Osteoblast (primary cell): ENCODE data around the gene ACTG2. TPM values are rescaled to one million over a fixed set of nuclear protein-coding genes. Genes with fewer than 3 reads are reported as not detected.

ENCODE experiments used
- DNase-seq: peaks from one replicate; pipeline ENCODE4 v3.0.0; 2011; ENCODE audit warnings: low spot score, mixed read lengths; ENCODE audit not compliant: insufficient read length; ENCODE audit errors: missing footprints
- H2AFZ ChIP-seq: 2 replicates; pipeline ENCODE4 v1.6.0; 2011; ENCODE audit warnings: mild to moderate bottlenecking, low read length
- H3K27ac ChIP-seq: 2 replicates; pipeline ENCODE4 v1.5.1; 2011; ENCODE audit warnings: mild to moderate bottlenecking, low read depth, low read length, moderate library complexity
- H3K27me3 ChIP-seq: 2 replicates; pipeline ENCODE4 v1.6.0; 2012; ENCODE audit warnings: mild to moderate bottlenecking, control low read depth, inconsistent platforms, low read length, moderate library complexity; ENCODE audit not compliant: insufficient read depth
- H3K36me3 ChIP-seq: 2 replicates; pipeline ENCODE4 v1.5.1; 2011; ENCODE audit warnings: mild to moderate bottlenecking, low read length, control low read depth, moderate library complexity; ENCODE audit not compliant: insufficient read depth
- H3K4me1 ChIP-seq: 2 replicates; pipeline ENCODE4 v1.5.1; 2011; ENCODE audit warnings: mild to moderate bottlenecking, low read length, control low read depth, moderate library complexity; ENCODE audit not compliant: insufficient read depth
- H3K4me2 ChIP-seq: 2 replicates; pipeline ENCODE4 v1.6.0; 2011; ENCODE audit warnings: mild to moderate bottlenecking, low read length; ENCODE audit not compliant: insufficient read depth
- H3K4me3 ChIP-seq: fragments of 200-600 bp; sonication (generic); 3 replicates; pipeline ENCODE4 v1.5.1; 2012; ENCODE audit warnings: mild to moderate bottlenecking, low read length, inconsistent platforms; ENCODE audit not compliant: insufficient read depth
- H3K79me2 ChIP-seq: 2 replicates; pipeline ENCODE4 v1.6.0; 2012; ENCODE audit warnings: mild to moderate bottlenecking, low read length, control low read depth, inconsistent platforms; ENCODE audit not compliant: insufficient read depth
- H3K9me3 ChIP-seq: 2 replicates; pipeline ENCODE4 v1.5.1; 2011; ENCODE audit warnings: low read depth, low read length, control low read depth
- H4K20me1 ChIP-seq: 2 replicates; pipeline ENCODE4 v1.6.0; 2012; ENCODE audit warnings: mild to moderate bottlenecking, low read length, control low read depth; ENCODE audit not compliant: insufficient read depth
- total RNA-seq: library from RNA; depleted of rRNA; stranded (reverse); fragments of >200 nt; gene quantifications from 2 replicates; pipeline ENCODE4 v1.2.3, GENCODE V29; 2012
- TF ChIP-seq, protein P1 (sequence below): IDR thresholded peaks from 2 replicates; pipeline ENCODE4 v1.5.1; 2011; ENCODE audit warnings: mild to moderate bottlenecking, low read depth, low read length, moderate library complexity; ENCODE audit errors: extremely low read depth

The ACTG2 gene
- total RNA-seq, 1 donor = 0.72 TPM

DNA sequence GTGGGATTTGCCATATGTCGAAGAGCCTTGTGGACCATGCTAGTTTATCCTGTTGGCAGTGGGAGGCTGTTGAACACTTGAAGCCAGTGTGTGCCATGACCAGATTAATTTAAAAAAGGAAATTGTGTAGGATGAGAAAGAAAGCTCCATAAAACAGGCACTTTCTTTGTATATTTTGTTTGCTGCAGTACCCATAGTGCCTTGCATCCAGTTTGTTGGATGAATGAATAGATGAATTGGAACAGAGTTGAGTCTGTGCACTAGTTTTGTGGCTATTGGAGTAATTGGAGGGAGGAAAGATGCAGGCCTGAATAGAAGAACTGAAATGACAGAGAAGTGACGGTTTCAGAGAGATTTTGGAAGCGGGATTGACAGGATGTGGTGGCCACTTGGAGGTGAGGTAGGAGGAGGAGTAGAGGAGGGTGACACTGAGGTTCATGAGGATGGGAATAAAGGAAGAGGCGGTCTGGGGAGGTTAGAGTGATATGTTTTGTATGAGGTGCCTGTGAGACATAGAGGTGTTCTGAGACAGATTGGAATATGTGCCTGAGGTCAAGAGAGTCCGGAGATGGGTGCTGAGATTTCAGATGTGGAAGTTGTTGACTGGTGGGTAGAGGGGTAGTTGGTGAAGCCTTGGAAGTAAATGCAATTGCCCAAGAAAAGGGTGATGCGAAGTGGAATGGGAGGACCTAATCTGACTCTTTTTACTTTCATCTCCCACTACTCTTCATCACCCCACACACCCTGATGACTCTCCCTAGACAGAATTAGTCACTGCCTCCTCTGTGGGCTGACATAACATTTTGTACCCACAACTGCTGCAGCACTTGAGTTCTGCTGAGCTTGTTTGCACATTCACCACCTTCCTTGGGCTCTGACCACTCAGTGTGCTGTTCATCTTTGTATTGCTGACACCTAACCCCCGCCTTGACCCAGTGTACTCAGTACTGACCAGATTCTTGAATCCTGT, 39.0 kb downstream of the ACTG2 start:
- Histone ChIP-seq H2AFZ (no peak overlapping the region), H3K4me3 (no peak overlapping the region), H3K27ac (no peak overlapping the region), H3K27me3 (no peaks in the 10 kb centered on the region), H3K9me3 (no peaks in the 10 kb centered on the region), H4K20me1 (peaks cover 61% of the 10 kb centered on the region), H3K36me3 (peaks cover 5% of the 10 kb centered on the region), H3K4me2 (peak overlapping the region; percentile 6), H3K79me2 (peaks cover 83% of the 10 kb centered on the region), H3K4me1 (peaks cover 27% of the 10 kb centered on the region)
- TF ChIP-seq, protein P1, sequence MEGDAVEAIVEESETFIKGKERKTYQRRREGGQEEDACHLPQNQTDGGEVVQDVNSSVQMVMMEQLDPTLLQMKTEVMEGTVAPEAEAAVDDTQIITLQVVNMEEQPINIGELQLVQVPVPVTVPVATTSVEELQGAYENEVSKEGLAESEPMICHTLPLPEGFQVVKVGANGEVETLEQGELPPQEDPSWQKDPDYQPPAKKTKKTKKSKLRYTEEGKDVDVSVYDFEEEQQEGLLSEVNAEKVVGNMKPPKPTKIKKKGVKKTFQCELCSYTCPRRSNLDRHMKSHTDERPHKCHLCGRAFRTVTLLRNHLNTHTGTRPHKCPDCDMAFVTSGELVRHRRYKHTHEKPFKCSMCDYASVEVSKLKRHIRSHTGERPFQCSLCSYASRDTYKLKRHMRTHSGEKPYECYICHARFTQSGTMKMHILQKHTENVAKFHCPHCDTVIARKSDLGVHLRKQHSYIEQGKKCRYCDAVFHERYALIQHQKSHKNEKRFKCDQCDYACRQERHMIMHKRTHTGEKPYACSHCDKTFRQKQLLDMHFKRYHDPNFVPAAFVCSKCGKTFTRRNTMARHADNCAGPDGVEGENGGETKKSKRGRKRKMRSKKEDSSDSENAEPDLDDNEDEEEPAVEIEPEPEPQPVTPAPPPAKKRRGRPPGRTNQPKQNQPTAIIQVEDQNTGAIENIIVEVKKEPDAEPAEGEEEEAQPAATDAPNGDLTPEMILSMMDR = no peak
- DNase-seq = no peak

DNA sequence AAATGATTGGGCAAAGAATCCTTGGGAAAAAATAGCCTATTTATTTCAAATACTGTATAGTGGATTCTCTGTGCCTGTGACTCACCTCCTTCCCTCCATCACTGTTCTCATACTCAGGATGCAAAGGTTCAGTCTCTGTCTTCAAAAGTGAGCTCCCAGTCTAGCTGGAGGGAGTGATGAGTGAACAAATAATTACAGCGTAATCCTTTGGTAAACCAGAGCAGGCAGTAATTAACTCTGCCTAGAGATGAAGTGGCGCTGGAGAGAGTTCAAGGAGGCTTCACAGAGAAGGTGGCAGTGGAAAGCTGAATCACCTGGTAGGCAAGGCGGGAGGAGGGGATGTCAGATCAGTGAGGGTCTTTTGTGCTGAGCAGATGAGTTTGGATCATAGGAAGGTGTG, 40.4 kb downstream of the ACTG2 start:
- H3K27ac ChIP-seq = no peak overlapping the region
- peaks cover 85% of the 10 kb centered on the region for H3K79me2 ChIP-seq
- no peaks in the 10 kb centered on the region for H3K9me3 ChIP-seq
- H3K4me3 ChIP-seq = no peak overlapping the region
- H4K20me1 ChIP-seq = peaks cover 75% of the 10 kb centered on the region
- H3K4me2 ChIP-seq = no peak overlapping the region
- H3K4me1 ChIP-seq = peaks cover 34% of the 10 kb centered on the region
- no peaks in the 10 kb centered on the region for H3K27me3 ChIP-seq
- DNase-seq = no peak
- no peak overlapping the region for H2AFZ ChIP-seq
- peaks cover 10% of the 10 kb centered on the region for H3K36me3 ChIP-seq
- TF ChIP-seq, protein P1 = no peak

DNA sequence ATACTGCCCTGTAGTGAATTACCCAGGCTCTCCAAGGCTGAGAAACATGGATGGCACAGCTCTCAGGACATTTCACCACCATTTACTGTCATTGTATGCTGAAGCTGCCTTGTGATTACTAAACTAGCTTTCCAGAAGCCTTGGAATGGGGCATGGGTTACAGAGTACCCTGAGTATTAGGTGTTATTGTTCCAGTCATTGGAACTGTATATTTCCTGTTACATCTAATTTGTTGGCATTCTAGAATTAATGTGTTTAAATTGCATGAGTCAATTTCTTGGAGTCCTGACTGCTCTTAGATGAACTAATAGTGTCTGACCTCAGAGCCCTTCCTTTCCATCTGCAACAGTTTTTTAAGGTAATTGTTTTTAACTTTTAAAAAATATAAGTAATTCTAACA, 42.8 kb downstream of the ACTG2 start:
- Histone ChIP-seq H3K9me3 (no peaks in the 10 kb centered on the region), H3K27me3 (no peaks in the 10 kb centered on the region), H3K79me2 (peaks cover 74% of the 10 kb centered on the region), H2AFZ (no peak overlapping the region), H3K4me1 (peaks cover 44% of the 10 kb centered on the region), H4K20me1 (peaks cover 88% of the 10 kb centered on the region), H3K36me3 (peaks cover 15% of the 10 kb centered on the region), H3K4me3 (no peak overlapping the region), H3K4me2 (no peak overlapping the region), H3K27ac (no peak overlapping the region)
- TF ChIP-seq, protein P1 = no peak
- no peak for DNase-seq

DNA sequence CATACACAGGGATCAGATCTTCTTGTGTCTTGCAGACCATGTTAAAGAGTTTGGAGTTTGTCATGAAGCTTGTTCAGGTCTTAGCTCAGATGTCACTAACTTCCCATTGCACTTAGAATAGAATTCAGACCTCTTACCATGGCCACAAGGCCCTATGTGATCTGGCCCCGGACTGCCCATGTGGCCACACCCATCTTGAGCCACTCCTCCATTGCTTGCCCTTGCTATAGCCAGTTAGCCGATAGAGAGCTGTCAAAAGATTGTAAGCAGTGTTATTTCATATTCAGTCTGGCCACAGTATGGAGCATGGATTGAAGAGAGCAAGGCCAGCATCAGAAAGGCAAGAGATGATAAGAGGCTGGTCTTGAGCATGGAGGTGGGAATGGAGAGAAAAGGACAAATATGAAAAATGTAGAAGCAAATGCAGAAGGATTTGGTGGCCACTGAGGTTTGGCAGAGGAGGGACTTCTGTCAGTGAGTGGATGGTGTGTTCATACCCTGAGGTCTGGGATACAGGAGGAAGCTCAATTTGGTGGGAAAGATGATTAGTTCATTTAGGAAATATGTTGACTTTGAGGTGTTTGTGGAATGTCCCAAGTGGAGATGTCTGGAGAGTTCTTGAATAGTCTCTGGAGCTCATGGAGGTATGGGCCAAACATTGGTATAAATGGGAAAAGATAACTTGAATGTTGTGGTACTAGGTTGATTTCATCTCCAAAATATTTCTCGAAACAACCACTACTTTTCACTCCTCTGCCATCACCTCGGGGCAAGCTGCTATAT, 44.5 kb downstream of the ACTG2 start:
- peaks cover 91% of the 10 kb centered on the region for H4K20me1 ChIP-seq
- H3K27me3 ChIP-seq = no peaks in the 10 kb centered on the region
- H3K9me3 ChIP-seq = no peaks in the 10 kb centered on the region
- peaks cover 75% of the 10 kb centered on the region for H3K79me2 ChIP-seq
- H3K36me3 ChIP-seq = peaks cover 21% of the 10 kb centered on the region
- TF ChIP-seq, protein P1 = no peak
- no peak overlapping the region for H3K27ac ChIP-seq
- H3K4me2 ChIP-seq = no peak overlapping the region
- H3K4me3 ChIP-seq = no peak overlapping the region
- no peak overlapping the region for H2AFZ ChIP-seq
- H3K4me1 ChIP-seq = peaks cover 36% of the 10 kb centered on the region
- no peak for DNase-seq
